Activated CD8-positive, alpha-beta memory T cell treated with anti-CD3 and anti-CD28 coated beads, Interleukin-2, amount 50 U/mL, for 24 hours (primary cell): Measurements from ENCODE around the gene PPP2R2B.

Experiments
- DNase-seq: peaks from one replicate; pipeline ENCODE4 v3.0.0-alpha.2; 2020; ENCODE audit errors: extremely low read depth

Gene PPP2R2B

GRCh38 chr5:146703499-146703898 is 175.1 kb downstream of the PPP2R2B start:
- DNase-seq, result no peak

GRCh38 chr5:146699664-146700418 is 178.7 kb downstream of the PPP2R2B start:
- DNase-seq, result no peak

- DNase-seq, result no peak
Observed at GRCh38 chr5:146699138-146699537, 179.4 kb downstream of the PPP2R2B start.

DNA sequence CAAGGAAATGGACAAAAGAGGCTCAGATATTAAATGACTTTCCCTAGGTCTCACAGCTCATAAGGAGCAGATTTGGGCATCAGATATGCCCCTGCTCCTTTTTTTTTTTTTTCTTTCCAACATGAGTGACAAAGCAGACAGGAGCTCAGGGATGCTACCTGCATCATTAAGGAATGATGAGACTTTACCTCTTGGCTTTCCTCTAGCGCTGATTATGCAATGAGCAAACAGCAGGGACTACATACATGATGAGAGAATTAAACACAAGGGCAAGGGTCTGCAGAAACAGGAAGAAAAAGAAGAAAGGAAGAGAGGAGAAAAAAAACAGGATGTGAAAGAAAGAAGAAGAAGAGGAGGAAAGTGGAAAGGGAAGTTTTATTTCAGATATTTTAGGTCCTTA is 179.9 kb downstream of the PPP2R2B start:
- no peak for DNase-seq

DNA sequence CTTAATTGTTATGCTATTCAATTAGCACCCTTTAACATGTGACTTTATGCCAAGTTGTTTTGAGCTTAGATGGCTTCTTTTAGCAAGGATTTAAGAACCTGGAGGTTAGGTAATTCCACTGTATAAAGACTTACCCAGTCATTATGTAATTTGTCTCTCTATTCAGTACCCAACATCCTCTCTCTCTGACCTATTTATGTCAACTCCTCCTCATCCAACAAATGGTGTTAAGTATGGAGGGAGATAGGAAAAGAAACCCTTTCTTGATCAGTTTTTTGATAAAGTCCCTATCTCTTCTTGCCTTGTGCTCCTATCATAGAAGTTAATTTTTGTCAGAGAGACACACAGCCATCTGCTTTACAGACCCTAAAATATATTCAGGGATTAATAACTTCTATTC is 181.3 kb downstream of the PPP2R2B start:
- DNase-seq, result no peak

DNA sequence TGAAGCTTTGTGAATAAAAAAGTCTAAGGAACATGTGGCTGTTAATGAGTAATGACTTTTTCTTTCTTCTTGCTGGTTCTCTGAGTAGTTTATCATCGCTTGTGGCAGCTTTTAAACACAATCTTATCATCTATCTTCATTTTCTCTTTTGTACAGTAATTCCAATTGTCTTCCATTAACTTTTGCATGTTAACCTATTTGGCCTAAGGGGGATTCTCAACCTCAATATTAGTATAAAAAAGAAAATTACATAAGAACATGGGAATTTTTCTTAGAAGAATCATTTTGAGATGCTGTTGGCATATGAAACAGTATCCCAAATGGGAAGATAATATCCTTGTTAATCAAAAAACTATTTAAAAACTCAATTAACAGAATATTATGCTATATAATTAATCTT is 182.9 kb downstream of the PPP2R2B start:
- DNase-seq, result no peak

DNA sequence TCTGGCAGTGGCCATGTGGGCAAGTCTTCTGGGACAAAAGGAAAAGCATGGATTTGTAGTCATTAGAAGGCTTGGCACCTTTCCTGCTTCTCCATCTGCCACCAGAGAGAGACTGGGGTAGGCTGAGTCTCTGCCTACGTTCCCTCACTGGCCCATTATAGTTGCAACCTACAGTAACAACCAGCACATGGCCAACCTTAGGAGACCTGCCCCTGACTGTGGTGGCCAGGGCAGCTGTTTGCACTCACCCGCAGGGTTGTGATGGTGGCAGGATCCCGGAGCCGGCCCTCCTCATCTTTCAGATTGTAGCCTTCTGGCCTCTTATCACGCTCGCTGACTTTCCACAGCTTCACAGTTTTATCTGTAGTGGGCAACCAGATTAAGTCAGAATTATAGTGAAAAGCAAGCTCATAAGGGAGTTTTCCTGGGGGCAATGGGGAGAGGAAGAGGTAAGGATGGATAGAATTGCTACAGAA is 187.6 kb downstream of the PPP2R2B start:
- DNase-seq, result no peak

GRCh38 chr5:146687630-146688029 is 190.9 kb downstream of the PPP2R2B start:
- no peak for DNase-seq

GRCh38 chr5:146683861-146684260 is 194.7 kb downstream of the PPP2R2B start:
- no peak for DNase-seq

GRCh38 chr5:146682899-146683532 is 195.5 kb downstream of the PPP2R2B start:
- no peak for DNase-seq

- no peak for DNase-seq
Observed at GRCh38 chr5:146681585-146682105, 196.9 kb downstream of the PPP2R2B start.

GRCh38 chr5:146680846-146681584 is 197.5 kb downstream of the PPP2R2B start:
- no peak for DNase-seq

- DNase-seq, result no peak
Observed at GRCh38 chr5:146675636-146676035, 202.9 kb downstream of the PPP2R2B start.

DNA sequence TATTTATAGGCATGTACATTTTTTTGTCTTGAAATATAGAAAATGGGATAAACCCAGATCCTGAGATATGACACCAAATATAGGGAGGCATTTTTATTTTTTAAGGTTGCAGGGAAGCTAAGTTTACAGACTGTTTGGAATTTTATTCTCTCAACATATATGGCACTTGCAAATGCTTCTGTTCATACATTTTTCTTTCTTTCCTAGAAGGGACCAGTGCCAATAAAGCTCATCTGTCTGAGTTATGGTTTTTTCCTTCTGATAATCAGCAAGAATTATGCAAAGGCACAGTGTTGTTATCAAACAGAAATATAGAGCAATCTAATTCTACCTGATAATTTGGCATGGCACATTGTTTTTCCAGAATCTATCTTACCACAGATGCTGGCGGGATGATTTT is 205.7 kb downstream of the PPP2R2B start:
- DNase-seq, result no peak

DNA sequence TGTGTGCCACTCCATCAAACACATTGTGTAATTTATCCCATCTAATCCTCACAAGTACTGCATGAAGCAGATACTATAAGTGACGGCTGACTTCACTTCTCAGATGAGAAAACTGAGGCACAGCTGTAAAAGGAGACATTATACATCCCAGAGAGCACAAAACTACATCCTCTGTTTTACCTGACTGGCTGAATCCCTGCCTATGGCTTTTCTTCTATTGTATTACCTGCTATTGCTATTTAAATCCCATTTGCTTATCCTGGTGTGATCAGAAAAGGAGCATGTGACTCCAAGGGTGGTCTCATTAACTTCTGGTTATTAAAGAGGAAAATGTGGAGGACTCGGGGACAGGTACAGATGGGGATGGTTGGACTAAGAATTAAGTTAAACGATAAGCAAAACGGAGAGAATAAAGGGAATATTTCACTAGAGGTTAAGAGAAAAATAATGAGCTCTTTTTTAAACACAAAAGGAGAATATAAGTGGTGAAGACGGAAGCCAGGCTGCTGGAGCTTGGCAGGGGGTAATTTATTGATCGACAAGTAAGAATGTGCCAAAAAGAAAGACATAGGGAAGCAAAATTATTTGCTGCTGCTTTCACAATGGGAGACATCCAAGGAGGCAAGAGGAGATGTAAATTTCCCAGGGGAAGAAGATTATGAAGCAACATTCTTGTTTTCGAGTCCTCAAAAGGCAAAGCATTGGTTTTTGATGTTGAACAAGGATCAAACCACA is 206.8 kb downstream of the PPP2R2B start:
- no peak for DNase-seq

GRCh38 chr5:146669656-146670055 is 208.9 kb downstream of the PPP2R2B start:
- no peak for DNase-seq

GRCh38 chr5:146667633-146668272 is 210.8 kb downstream of the PPP2R2B start:
- DNase-seq, result no peak

GRCh38 chr5:146662229-146662628 is 216.3 kb downstream of the PPP2R2B start:
- no peak for DNase-seq

DNA sequence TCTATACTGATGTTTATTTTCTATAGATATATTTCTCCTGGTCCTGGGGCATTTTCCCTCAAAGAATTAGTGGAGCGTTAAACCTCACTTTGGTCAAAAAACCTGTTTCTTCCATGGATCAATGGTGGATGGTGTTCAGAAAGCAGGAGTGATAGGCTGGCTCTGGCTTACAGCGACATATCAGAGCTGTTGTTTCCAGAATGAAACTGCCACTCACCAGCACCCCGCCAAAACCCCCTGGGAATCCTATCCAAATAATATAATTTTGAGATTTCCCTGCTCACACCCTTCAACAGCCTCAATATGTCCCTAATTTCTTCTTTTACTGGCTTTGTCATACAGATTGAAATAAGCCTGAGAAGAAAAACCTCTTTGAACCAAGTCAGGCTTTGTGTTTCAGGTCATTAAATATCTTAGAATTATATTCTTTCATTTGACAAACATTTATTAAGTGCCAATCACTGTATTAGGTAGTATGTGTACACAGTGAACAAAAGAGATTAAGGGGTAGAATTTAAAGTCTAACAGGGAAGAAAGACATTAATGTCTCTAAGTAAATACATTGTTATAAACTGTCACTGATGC is 218.1 kb downstream of the PPP2R2B start:
- no peak for DNase-seq

- DNase-seq, result no peak
Observed at GRCh38 chr5:146659961-146660360, 218.6 kb downstream of the PPP2R2B start.

- no peak for DNase-seq
Observed at GRCh38 chr5:146656703-146657102, 221.9 kb downstream of the PPP2R2B start.
